A673 (cell line): ENCODE results near the gene TRMT10B. TPM values are rescaled to one million over a fixed set of nuclear protein-coding genes. Genes with fewer than 3 reads are reported as not detected.
"Not testable (repeated sequence)": the region's sequence is repeated elsewhere in the genome, so short reads cannot be mapped to it uniquely, and the experiment has no call there.

Source experiments
- BruUV-seq: library from RNA; stranded (reverse); fragments of 400-500 nt; replicated peaks from 2 replicates; lab custom pipeline; 2021; lab: Mats Ljungman, UMichigan
- CTCF ChIA-PET: fragments of 300-600 bp; sonication (Branson Sonifier 250); formaldehyde crosslinking; loops from one replicate; lab custom pipeline; 2022; ENCODE audit warnings: antibody characterized with exemption; lab: Charles Lee
- POLR2A ChIA-PET: fragments of 300-600 bp; sonication (Branson Sonifier 250); formaldehyde crosslinking; loops from one replicate; lab custom pipeline; 2022; ENCODE audit warnings: antibody characterized with exemption; ENCODE audit not compliant: low non-redundant PET; lab: Charles Lee
- DNase-seq: peaks from one replicate; pipeline ENCODE4 v3.0.0-alpha.2; 2015; ENCODE audit warnings: low spot score
- H3K27ac ChIP-seq: fragments of 200-600 bp; sonication (generic); 2 replicates; pipeline ENCODE4 v1.5.1; 2016; ENCODE audit warnings: mixed run types, low read depth, mild to moderate bottlenecking, mixed read lengths, antibody characterized with exemption, low read length; ENCODE audit not compliant: poor library complexity, severe bottlenecking
- H3K27me3 ChIP-seq: fragments of 200-600 bp; sonication (generic); replicated peaks from 2 replicates; pipeline ENCODE4 v1.6.1; 2017; ENCODE audit warnings: mixed run types, low read depth, mild to moderate bottlenecking, mixed read lengths, antibody characterized with exemption, low read length; ENCODE audit not compliant: insufficient read depth, poor library complexity
- H3K36me3 ChIP-seq: fragments of 200-600 bp; sonication (generic); 2 replicates; pipeline ENCODE4 v1.6.1; 2016; ENCODE audit warnings: mixed run types, mild to moderate bottlenecking, mixed read lengths, antibody characterized with exemption, low read length; ENCODE audit not compliant: insufficient read depth, poor library complexity, severe bottlenecking
- H3K4me1 ChIP-seq: fragments of 200-600 bp; sonication (generic); 2 replicates; pipeline ENCODE4 v1.6.1; 2017; ENCODE audit warnings: mixed run types, mild to moderate bottlenecking, mixed read lengths, antibody characterized with exemption, low read length; ENCODE audit not compliant: insufficient read depth, poor library complexity, severe bottlenecking
- H3K4me3 ChIP-seq: fragments of 200-600 bp; sonication (generic); 2 replicates; pipeline ENCODE4 v1.5.1; 2016; ENCODE audit warnings: low read depth, mixed run types, mild to moderate bottlenecking, mixed read lengths, low read length; ENCODE audit not compliant: poor library complexity, severe bottlenecking
- H3K9me3 ChIP-seq: fragments of 200-600 bp; sonication (generic); 2 replicates; pipeline ENCODE4 v1.6.1; 2016; ENCODE audit warnings: mixed run types, low read depth, mild to moderate bottlenecking, mixed read lengths, antibody characterized with exemption, low read length; ENCODE audit not compliant: poor library complexity, severe bottlenecking
- EZH2 ChIP-seq: fragments of 200-600 bp; sonication (generic); IDR thresholded peaks from 2 replicates; pipeline ENCODE4 v1.6.1; 2017; ENCODE audit warnings: borderline replicate concordance, low read depth, mild to moderate bottlenecking, mixed read lengths, antibody characterized with exemption, low read length; ENCODE audit not compliant: poor library complexity, severe bottlenecking
- intact Hi-C: fragments of 100-400 bp; cut with micrococcal nuclease; formaldehyde crosslinking; loops from one replicate; pipeline ENCODE4 v1.10.0; 2022; ENCODE audit not compliant: unreplicated experiment
- total RNA-seq: library from RNA; stranded (reverse); gene quantifications from 2 replicates; pipeline ENCODE4 v1.2.3, GENCODE V29; 2021
- TF ChIP-seq, protein P1 (sequence below): fragments of 300-800, 200-600 bp; sonication (generic); conservative IDR thresholded peaks from 2 replicates; pipeline ENCODE4 v1.5.1; 2017; ENCODE audit warnings: low read depth, mild to moderate bottlenecking, antibody characterized with exemption, low read length, moderate library complexity, mixed read lengths

Gene TRMT10B
- total RNA-seq, 1 experiment from 2014 or later, result 7.8 TPM

GRCh38 chr9:37801959-37802711 is 48.5 kb downstream of the TRMT10B start:
- TSS peak; percentile 60 for BruUV-seq

GRCh38 chr9:37806271-37806670 is 52.7 kb downstream of the TRMT10B start:
- intact Hi-C loops, result no loop called here
- TF ChIP-seq EZH2, result no peak
- TF ChIP-seq, protein P1, sequence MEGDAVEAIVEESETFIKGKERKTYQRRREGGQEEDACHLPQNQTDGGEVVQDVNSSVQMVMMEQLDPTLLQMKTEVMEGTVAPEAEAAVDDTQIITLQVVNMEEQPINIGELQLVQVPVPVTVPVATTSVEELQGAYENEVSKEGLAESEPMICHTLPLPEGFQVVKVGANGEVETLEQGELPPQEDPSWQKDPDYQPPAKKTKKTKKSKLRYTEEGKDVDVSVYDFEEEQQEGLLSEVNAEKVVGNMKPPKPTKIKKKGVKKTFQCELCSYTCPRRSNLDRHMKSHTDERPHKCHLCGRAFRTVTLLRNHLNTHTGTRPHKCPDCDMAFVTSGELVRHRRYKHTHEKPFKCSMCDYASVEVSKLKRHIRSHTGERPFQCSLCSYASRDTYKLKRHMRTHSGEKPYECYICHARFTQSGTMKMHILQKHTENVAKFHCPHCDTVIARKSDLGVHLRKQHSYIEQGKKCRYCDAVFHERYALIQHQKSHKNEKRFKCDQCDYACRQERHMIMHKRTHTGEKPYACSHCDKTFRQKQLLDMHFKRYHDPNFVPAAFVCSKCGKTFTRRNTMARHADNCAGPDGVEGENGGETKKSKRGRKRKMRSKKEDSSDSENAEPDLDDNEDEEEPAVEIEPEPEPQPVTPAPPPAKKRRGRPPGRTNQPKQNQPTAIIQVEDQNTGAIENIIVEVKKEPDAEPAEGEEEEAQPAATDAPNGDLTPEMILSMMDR, result no peak
- no peak overlapping the region for H3K27ac ChIP-seq
- CTCF ChIA-PET, result no interaction called here
- no peaks in the 10 kb centered on the region for H3K9me3 ChIP-seq
- no TSS peak for BruUV-seq
- H3K4me3 ChIP-seq, result no peak overlapping the region
- POLR2A ChIA-PET, result no interaction called here
- DNase-seq, result no peak
- peaks cover 9% of the 10 kb centered on the region for H3K36me3 ChIP-seq
- H3K4me1 ChIP-seq, result peaks cover 12% of the 10 kb centered on the region
- no peaks in the 10 kb centered on the region for H3K27me3 ChIP-seq

More at GRCh38 chr9:37801959-37802711, 48.5 kb downstream of the TRMT10B start:
- Histone ChIP-seq H3K9me3 (no peaks in the 10 kb centered on the region), H3K36me3 (no peaks in the 10 kb centered on the region), H3K4me3 (peak overlapping the region; percentile 92), H3K4me1 (peaks cover 12% of the 10 kb centered on the region), H3K27ac (peak overlapping the region; percentile 66), H3K27me3 (no peaks in the 10 kb centered on the region)
- ChIA-PET POLR2A (no interaction called here), CTCF (no interaction called here)
- TF ChIP-seq, protein P1, result no peak
- no peak for TF ChIP-seq EZH2
- no peak for DNase-seq
- intact Hi-C loops, result loop anchor here (1.0 kb wide), 1 partner anchor 8 kb away; no protein-coding TSS in a partner anchor

DNA sequence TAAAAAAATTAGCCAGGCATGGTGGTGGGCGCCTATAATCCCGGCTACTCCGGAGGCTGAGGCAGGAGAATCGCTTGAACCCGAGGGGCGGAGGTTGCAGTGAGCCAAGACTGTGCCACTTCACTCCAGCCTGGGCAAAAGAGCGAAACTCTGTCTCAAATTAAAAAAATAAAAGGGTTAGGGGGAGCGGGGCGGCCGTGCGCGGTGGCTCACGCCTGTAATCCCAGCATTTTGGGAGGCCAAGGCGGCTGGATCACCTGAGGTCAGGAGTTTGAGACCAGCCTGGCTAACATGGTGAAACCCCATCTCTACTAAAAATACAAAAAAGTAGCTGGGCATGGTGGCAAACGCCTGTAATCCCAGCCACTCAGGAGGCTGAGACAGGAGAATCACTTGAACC is 56.1 kb downstream of the TRMT10B start:
- intact Hi-C loops, result loop anchor here (1.0 kb wide), 1 partner anchor 7 kb away; no protein-coding TSS in a partner anchor
- H3K4me1 ChIP-seq, BruUV-seq, H3K9me3 ChIP-seq, H3K27ac ChIP-seq, DNase-seq, H3K27me3 ChIP-seq, CTCF ChIA-PET, H3K4me3 ChIP-seq: not testable (repeated sequence)
- H3K36me3 ChIP-seq, result peaks cover 12% of the 10 kb centered on the region
- POLR2A ChIA-PET, result interaction anchor here (0.6 kb wide), 1 partner anchor 25 kb away, joined by 8 read pairs; the partner anchor contains the start of gene EXOSC3
